PC-3 (cell line): ENCODE results near the gene JAZF1. TPM values are rescaled to one million over a fixed set of nuclear protein-coding genes. Genes with fewer than 3 reads are reported as not detected.
A peak's percentile ranks its signal among the peaks of the same experiment; 100 is the strongest.

Experiments used
- ATAC-seq: fragments of 200-7000 bp; cut with Tn5 transposase; 2 replicates; pipeline ENCODE4 v1.9.1; 2020; ENCODE audit warnings: mild to moderate bottlenecking, moderate library complexity
- BruUV-seq: library from RNA; stranded (reverse); fragments of 400-500 nt; replicated peaks from 2 replicates; lab custom pipeline; 2021; lab: Mats Ljungman, UMichigan
- CTCF ChIA-PET: fragments of 300-600 bp; sonication (Branson Sonifier 250); formaldehyde crosslinking; loops from one replicate; lab custom pipeline; 2022; ENCODE audit warnings: antibody characterized with exemption; lab: Charles Lee
- POLR2A ChIA-PET: fragments of 300-600 bp; sonication (Branson Sonifier 250); formaldehyde crosslinking; loops from one replicate; lab custom pipeline; 2022; ENCODE audit warnings: antibody characterized with exemption; ENCODE audit not compliant: unreplicated experiment; lab: Charles Lee
- DNase-seq: peaks from one replicate; pipeline ENCODE4 v3.0.0-alpha.2; 2015
- H2AFZ ChIP-seq: fragments of 300-600 bp; sonication (generic); 2 replicates; pipeline ENCODE4 v1.6.0; 2016; ENCODE audit warnings: antibody characterized with exemption, low read length
- H3F3A ChIP-seq: fragments of 300-600 bp; sonication (generic); one replicate; pipeline ENCODE4 v1.6.0; 2017; ENCODE audit warnings: antibody characterized with exemption, low read length, control low read depth, mild to moderate bottlenecking; ENCODE audit not compliant: unreplicated experiment
- H3K27ac ChIP-seq: fragments of 300-600 bp; sonication (generic); 2 replicates; pipeline ENCODE4 v1.5.1; 2016; ENCODE audit warnings: mild to moderate bottlenecking, low read length
- H3K27me3 ChIP-seq: fragments of 300-600 bp; sonication (generic); 2 replicates; pipeline ENCODE4 v1.6.1; 2016; ENCODE audit warnings: low read length, mixed read lengths
- H3K36me3 ChIP-seq: fragments of 300-600 bp; sonication (generic); 2 replicates; pipeline ENCODE4 v1.6.1; 2016; ENCODE audit warnings: low read depth, mixed run types, low read length, mixed read lengths
- H3K4me1 ChIP-seq: fragments of 300-600 bp; sonication (generic); 2 replicates; pipeline ENCODE4 v1.5.1; 2016; ENCODE audit warnings: low read length; ENCODE audit not compliant: insufficient read depth
- H3K4me2 ChIP-seq: fragments of 300-600 bp; sonication (generic); 2 replicates; pipeline ENCODE4 v1.6.0; 2016; ENCODE audit warnings: low read length
- H3K4me3 ChIP-seq: fragments of 300-600 bp; sonication (generic); 2 replicates; pipeline ENCODE4 v1.5.1; 2016; ENCODE audit warnings: mild to moderate bottlenecking, low read length, mixed read lengths
- H3K79me2 ChIP-seq: fragments of 300-600 bp; sonication (generic); 2 replicates; pipeline ENCODE4 v1.6.1; 2017; ENCODE audit warnings: low read length, mixed read lengths
- H3K9ac ChIP-seq: fragments of 300-600 bp; sonication (generic); 2 replicates; pipeline ENCODE4 v1.6.0; 2016; ENCODE audit warnings: mild to moderate bottlenecking, low read length
- H3K9me2 ChIP-seq: fragments of 300-600 bp; sonication (generic); replicated peaks from 2 replicates; pipeline ENCODE4 v1.6.1; 2016; ENCODE audit warnings: mixed run types, low read length, mixed read lengths
- H3K9me3 ChIP-seq: fragments of 300-600 bp; sonication (generic); 2 replicates; pipeline ENCODE4 v1.6.1; 2016; ENCODE audit warnings: low read length, mixed read lengths
- H4K20me1 ChIP-seq: fragments of 300-600 bp; sonication (generic); 2 replicates; pipeline ENCODE4 v1.6.1; 2016; ENCODE audit warnings: low read length, mixed read lengths
- CTCF ChIP-seq: fragments of 300-600 bp; sonication (generic); conservative IDR thresholded peaks from 2 replicates; pipeline ENCODE4 v1.5.1; 2017; ENCODE audit warnings: antibody characterized with exemption, low read depth, mild to moderate bottlenecking, low read length
- EZH2 ChIP-seq: fragments of 300-600 bp; sonication (generic); IDR thresholded peaks from one replicate; pipeline ENCODE4 v1.6.1; 2017; ENCODE audit warnings: antibody characterized with exemption, mild to moderate bottlenecking, low read length; ENCODE audit not compliant: unreplicated experiment
- EZH2phosphoT487 ChIP-seq: fragments of 300-600 bp; sonication (generic); IDR thresholded peaks from 2 replicates; pipeline ENCODE4 v1.6.1; 2018; ENCODE audit warnings: mild to moderate bottlenecking, antibody characterized with exemption, low read length, borderline replicate concordance
- intact Hi-C: fragments of 100-400 bp; cut with micrococcal nuclease; formaldehyde crosslinking; loops from 2 replicates; pipeline ENCODE4 v1.9.0; 2023
- total RNA-seq: library from RNA; depleted of rRNA; stranded (reverse); fragments of >200 nt; gene quantifications from 2 replicates; pipeline ENCODE4 v1.2.3, GENCODE V29; 2014

The JAZF1 gene
- total RNA-seq, 1 experiment from 2014 or later = 2.3 TPM

- Histone ChIP-seq H4K20me1 (no peaks in the 10 kb centered on the region), H3K9me3 (no peaks in the 10 kb centered on the region), H3K79me2 (no peaks in the 10 kb centered on the region), H3K9me2 (no peaks in the 10 kb centered on the region), H3K4me1 (peaks cover 7% of the 10 kb centered on the region), H3K4me3 (no peak overlapping the region), H3F3A (no peaks in the 10 kb centered on the region), H3K27me3 (no peaks in the 10 kb centered on the region), H2AFZ (no peak overlapping the region), H3K27ac (no peak overlapping the region), H3K36me3 (peaks cover 29% of the 10 kb centered on the region), H3K9ac (no peak overlapping the region), H3K4me2 (no peak overlapping the region)
- no peak for ATAC-seq
- CTCF ChIA-PET = no interaction called here
- no peak for TF ChIP-seq EZH2
- no peak for TF ChIP-seq CTCF
- no peak for TF ChIP-seq EZH2phosphoT487
- no TSS peak for BruUV-seq
- intact Hi-C loops = no loop called here
- no peak for DNase-seq
- POLR2A ChIA-PET = no interaction called here
Observed at GRCh38 chr7:27795977-27796376, 384.6 kb downstream of the JAZF1 start.

DNA sequence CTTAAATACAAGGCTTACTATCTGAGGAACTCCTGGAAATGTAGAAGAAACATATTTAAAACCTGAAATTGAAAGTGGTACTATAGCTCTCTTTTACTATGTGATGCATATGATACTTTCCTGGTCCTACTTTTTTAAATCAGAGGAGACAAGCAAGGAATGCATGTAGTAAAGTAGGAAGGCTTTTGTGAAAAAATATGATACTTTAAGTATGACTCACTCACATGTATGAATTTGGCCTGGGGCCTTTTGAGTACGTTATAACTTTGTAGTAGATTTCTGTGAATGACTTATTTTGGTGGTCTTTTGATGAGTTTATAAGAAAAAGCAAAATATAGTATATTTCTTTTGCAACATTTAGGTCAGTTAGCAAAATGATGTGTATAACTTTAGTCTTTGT lies 386.8 kb downstream of the JAZF1 start:
- TF ChIP-seq CTCF (no peak), EZH2phosphoT487 (no peak), EZH2 (no peak)
- H3K4me3 ChIP-seq = no peak overlapping the region
- no peaks in the 10 kb centered on the region for H3K27me3 ChIP-seq
- POLR2A ChIA-PET = no interaction called here
- CTCF ChIA-PET = interaction anchor here (0.8 kb wide), 1 partner anchor 241 kb away, joined by 3 read pairs; no protein-coding TSS in a partner anchor
- H3K27ac ChIP-seq = no peak overlapping the region
- intact Hi-C loops = no loop called here
- H3F3A ChIP-seq = no peaks in the 10 kb centered on the region
- H3K4me1 ChIP-seq = peaks cover 7% of the 10 kb centered on the region
- BruUV-seq = no TSS peak
- no peaks in the 10 kb centered on the region for H3K9me3 ChIP-seq
- H3K36me3 ChIP-seq = peaks cover 32% of the 10 kb centered on the region
- no peaks in the 10 kb centered on the region for H3K79me2 ChIP-seq
- no peak overlapping the region for H2AFZ ChIP-seq
- H4K20me1 ChIP-seq = no peaks in the 10 kb centered on the region
- H3K4me2 ChIP-seq = no peak overlapping the region
- H3K9ac ChIP-seq = no peak overlapping the region
- ATAC-seq = peak; percentile 73
- peak; percentile 52 for DNase-seq
- no peaks in the 10 kb centered on the region for H3K9me2 ChIP-seq

DNA sequence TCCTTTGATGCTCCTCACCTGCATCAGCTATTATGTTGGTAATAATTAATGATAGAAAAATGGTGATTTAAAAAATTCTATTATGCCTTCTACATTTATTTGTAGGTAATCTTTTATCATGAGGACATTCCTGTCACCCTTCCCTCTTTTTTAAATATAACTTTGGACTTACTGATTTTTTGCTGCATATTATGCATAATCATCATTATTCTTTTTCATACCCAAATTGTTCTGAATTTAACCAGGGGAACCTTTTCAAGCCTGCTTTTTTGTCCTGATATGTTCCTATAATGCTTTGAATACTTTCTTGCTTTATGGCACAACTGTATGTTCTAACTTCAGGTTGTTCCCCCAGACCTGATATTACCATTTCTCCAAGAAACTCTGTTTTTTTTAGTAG lies 392.2 kb downstream of the JAZF1 start:
- Histone ChIP-seq H2AFZ (no peak overlapping the region), H3K36me3 (peaks cover 29% of the 10 kb centered on the region), H3K4me2 (no peak overlapping the region), H3K4me1 (peaks cover 13% of the 10 kb centered on the region), H3K27ac (no peak overlapping the region), H3K9me2 (no peaks in the 10 kb centered on the region), H3F3A (no peaks in the 10 kb centered on the region), H3K27me3 (no peaks in the 10 kb centered on the region), H3K9me3 (no peaks in the 10 kb centered on the region), H3K9ac (no peak overlapping the region), H3K79me2 (peaks cover 5% of the 10 kb centered on the region), H4K20me1 (no peaks in the 10 kb centered on the region), H3K4me3 (no peak overlapping the region)
- CTCF ChIA-PET = interaction anchor here (0.7 kb wide), 1 partner anchor 110 kb away, joined by 5 read pairs; no protein-coding TSS in a partner anchor
- intact Hi-C loops = loop anchor here (10.0 kb wide), 1 partner anchor 306 kb away; no protein-coding TSS in a partner anchor
- no TSS peak for BruUV-seq
- POLR2A ChIA-PET = interaction anchor here (0.6 to 0.7 kb wide), 2 partner anchors 48 to 173 kb away, joined by 3 read pairs; no protein-coding TSS in a partner anchor
- DNase-seq = no peak
- no peak for ATAC-seq
- no peak for TF ChIP-seq EZH2phosphoT487
- no peak for TF ChIP-seq CTCF
